ENCODE measurements around the gene ANKRD35. TPM values are rescaled to one million over a fixed set of nuclear protein-coding genes. Genes with fewer than 3 reads are reported as not detected.

The ANKRD35 gene
- total RNA-seq, 1 experiment from 2014 or later, result not detected

DNA sequence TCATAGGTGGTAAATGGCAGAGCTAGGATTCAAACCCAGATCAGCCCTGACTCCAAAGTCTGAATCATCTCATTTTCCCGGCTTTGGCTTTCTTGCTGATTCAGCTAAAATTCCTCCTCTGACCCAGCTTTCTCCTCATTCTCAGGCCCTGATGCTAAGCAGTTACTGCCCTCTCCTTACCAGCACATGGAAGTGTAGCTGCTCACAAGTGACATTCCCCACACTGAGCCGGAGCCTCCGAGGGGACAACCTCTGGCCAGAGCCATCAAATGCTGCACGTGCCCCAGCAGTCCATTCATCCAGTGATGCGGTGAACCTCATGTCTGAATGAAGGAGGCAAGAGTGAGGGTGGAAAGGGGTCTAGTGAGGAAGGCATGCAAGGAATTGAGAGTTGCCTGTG lies 13.1 kb upstream of the ANKRD35 start:
- in situ Hi-C loops (cut with HindIII; ENCODE audit: low pct_unique_long_range_greater_than_20kb, low sequenced_read_pairs), result no loop called here
- no peak for DNase-seq (ENCODE audit: low read depth)

- DNase-seq (ENCODE audit: low read depth), result no peak
- in situ Hi-C loops (cut with HindIII; ENCODE audit: low pct_unique_long_range_greater_than_20kb, low sequenced_read_pairs), result no loop called here
These were observed 12.3 kb upstream of the ANKRD35 start for GRCh38 chr1:145897969-145898368.

DNA sequence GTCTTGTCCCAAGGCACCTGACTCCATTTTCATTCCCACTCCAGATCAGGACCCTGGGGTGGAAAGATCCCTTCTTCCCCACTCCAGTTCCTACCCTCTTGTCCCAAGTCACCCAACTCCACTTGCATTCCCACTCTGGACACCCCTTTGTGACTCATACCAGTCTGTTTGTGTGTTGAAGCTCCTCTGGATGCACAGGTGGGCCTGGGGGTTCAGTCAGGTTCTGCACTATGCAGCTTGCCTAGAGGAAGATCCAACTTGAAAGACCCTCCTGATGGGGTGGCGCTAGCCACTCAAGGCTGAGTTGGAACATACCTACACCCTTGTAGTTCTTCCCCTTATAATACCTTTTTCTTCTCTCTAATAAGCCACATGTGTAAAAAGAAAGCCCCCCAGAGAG lies 9.8 kb upstream of the ANKRD35 start:
- in situ Hi-C loops (cut with HindIII; ENCODE audit: low pct_unique_long_range_greater_than_20kb, low sequenced_read_pairs), result no loop called here

DNA sequence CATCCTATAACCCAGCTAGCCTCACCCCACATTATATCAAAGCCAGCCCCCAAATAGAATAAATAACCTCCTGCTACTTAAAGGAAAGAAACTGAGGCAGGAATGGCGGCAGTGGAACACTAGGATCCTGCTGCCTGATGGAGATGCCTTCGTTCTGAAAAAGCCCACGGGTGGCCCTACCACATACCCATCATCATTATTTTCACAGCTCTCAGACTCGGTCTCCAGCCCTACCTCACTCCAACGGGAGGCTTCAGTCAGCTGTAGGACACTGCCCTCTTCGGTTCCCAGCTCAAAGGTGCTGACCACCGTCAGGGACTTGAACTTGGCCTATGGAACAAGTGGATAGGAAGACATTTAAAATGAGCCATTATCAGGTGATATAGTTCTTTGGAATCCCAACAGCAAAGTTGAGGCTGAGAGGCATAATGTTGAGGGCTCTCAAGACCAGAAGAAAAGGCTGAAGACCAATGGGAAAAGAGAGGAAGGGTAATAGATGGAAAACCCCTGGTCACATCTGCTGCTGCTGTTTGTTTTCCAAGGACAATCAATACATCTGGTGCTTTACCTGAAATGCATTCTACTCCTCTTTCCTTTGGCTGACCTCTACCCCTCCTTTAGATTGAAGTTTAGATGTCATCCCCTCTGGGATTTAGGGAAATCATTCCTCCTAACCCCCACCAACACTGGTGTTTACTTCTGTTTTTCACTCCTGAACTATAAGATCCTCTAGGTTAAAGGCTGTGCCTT lies 7.8 kb upstream of the ANKRD35 start:
- DNase-seq (ENCODE audit: low read depth), result no peak
- in situ Hi-C loops (cut with HindIII; ENCODE audit: low pct_unique_long_range_greater_than_20kb, low sequenced_read_pairs), result no loop called here

More for the DNA sequence above, 9.8 kb upstream of the ANKRD35 start:
- DNase-seq (ENCODE audit: low read depth), result no peak

- in situ Hi-C loops (cut with HindIII; ENCODE audit: low pct_unique_long_range_greater_than_20kb, low sequenced_read_pairs), result no loop called here
- DNase-seq (ENCODE audit: low read depth), result no peak
These were observed 6.9 kb upstream of the ANKRD35 start for GRCh38 chr1:145892486-145893087.

GRCh38 chr1:145891587-145892485 lies 6.2 kb upstream of the ANKRD35 start:
- in situ Hi-C loops (cut with HindIII; ENCODE audit: low pct_unique_long_range_greater_than_20kb, low sequenced_read_pairs), result no loop called here
- DNase-seq (ENCODE audit: low read depth), result peak; percentile 99

DNA sequence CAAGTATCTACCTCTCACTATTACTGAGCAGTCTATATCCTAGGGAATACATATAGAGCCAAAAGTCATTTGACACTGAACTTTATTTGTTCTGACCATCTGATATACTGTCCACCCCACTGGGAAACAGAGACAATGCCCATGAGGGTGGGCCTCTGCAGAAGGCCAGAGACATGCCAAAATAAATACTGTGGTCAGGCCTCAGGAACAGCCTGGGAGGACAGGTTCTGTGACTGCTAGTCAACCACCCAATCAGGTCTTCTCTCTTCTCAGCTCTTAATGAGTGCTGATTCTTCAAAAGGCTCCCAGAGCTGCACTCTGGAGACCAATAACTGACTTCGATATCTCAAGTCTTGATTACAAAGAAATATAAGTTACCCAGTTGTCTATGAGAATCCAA lies 5.5 kb upstream of the ANKRD35 start:
- peak; percentile 14 for DNase-seq (ENCODE audit: low read depth)
- in situ Hi-C loops (cut with HindIII; ENCODE audit: low pct_unique_long_range_greater_than_20kb, low sequenced_read_pairs), result no loop called here

GRCh38 chr1:145889722-145890121 lies 4.1 kb upstream of the ANKRD35 start:
- no peak for DNase-seq (ENCODE audit: low read depth)

GRCh38 chr1:145887631-145888030 lies 2.0 kb upstream of the ANKRD35 start:
- in situ Hi-C loops (cut with HindIII; ENCODE audit: low pct_unique_long_range_greater_than_20kb, low sequenced_read_pairs), result no loop called here

More at GRCh38 chr1:145889722-145890121, 4.1 kb upstream of the ANKRD35 start:
- in situ Hi-C loops (cut with HindIII; ENCODE audit: low pct_unique_long_range_greater_than_20kb, low sequenced_read_pairs), result no loop called here

DNA sequence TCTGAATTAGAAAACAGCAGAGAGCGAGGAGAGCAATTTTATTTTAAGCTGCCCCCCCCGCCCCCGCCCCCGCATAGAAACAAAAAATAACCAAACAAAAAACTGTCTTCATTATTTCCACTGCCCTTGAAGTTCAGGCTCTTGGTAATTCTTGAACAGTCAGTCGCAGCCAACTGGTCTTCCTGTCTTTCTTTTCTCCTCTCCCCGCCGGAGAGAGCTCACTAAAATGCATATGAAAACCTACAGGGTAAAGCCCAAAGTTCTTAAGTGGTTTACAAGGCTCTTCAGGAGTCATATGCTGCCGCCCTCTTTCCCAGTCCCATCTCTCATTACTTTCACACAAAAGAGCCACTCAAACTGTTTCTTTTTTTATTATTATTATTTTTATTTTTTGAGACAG lies 1.1 kb upstream of the ANKRD35 start:
- DNase-seq (ENCODE audit: low read depth), result no peak

More at GRCh38 chr1:145887631-145888030, 2.0 kb upstream of the ANKRD35 start:
- peak; percentile 60 for DNase-seq (ENCODE audit: low read depth)

GRCh38 chr1:145886390-145886789 lies 724 bp upstream of the ANKRD35 start:
- no peak for DNase-seq (ENCODE audit: low read depth)
- in situ Hi-C loops (cut with HindIII; ENCODE audit: low pct_unique_long_range_greater_than_20kb, low sequenced_read_pairs), result no loop called here

More for the DNA sequence above, 1.1 kb upstream of the ANKRD35 start:
- in situ Hi-C loops (cut with HindIII; ENCODE audit: low pct_unique_long_range_greater_than_20kb, low sequenced_read_pairs), result no loop called here

DNA sequence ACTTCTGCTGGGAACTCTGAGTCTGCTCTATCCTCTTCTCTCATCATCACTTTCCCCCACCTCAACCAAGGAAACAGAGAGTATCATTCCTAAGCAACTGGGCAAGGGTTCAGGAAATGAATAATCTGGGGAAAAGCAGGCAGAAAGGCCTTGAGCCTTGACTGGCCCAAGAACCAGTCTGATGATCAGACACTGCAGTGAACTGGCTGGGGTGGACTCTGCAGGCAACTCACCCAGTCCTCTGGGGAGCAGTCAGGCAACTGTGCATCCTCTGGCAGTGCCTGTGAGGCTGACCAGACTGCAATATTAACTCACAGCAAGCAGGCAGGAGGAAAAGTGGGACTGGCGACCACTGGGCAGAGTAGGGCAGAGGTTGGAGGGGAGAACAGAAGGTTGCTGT lies 991 bp downstream of the ANKRD35 start:
- DNase-seq (ENCODE audit: low read depth), result no peak
- in situ Hi-C loops (cut with HindIII; ENCODE audit: low pct_unique_long_range_greater_than_20kb, low sequenced_read_pairs), result no loop called here

- in situ Hi-C loops (cut with HindIII; ENCODE audit: low pct_unique_long_range_greater_than_20kb, low sequenced_read_pairs), result no loop called here
These were observed 5.9 kb downstream of the ANKRD35 start for GRCh38 chr1:145879775-145880174.

GRCh38 chr1:145878724-145879123 lies 6.9 kb downstream of the ANKRD35 start:
- no peak for DNase-seq (ENCODE audit: low read depth)
- in situ Hi-C loops (cut with HindIII; ENCODE audit: low pct_unique_long_range_greater_than_20kb, low sequenced_read_pairs), result no loop called here

More at GRCh38 chr1:145879775-145880174, 5.9 kb downstream of the ANKRD35 start:
- no peak for DNase-seq (ENCODE audit: low read depth)

- in situ Hi-C loops (cut with HindIII; ENCODE audit: low pct_unique_long_range_greater_than_20kb, low sequenced_read_pairs), result no loop called here
- DNase-seq (ENCODE audit: low read depth), result no peak
These were observed 7.7 kb downstream of the ANKRD35 start for GRCh38 chr1:145877923-145878486.

DNA sequence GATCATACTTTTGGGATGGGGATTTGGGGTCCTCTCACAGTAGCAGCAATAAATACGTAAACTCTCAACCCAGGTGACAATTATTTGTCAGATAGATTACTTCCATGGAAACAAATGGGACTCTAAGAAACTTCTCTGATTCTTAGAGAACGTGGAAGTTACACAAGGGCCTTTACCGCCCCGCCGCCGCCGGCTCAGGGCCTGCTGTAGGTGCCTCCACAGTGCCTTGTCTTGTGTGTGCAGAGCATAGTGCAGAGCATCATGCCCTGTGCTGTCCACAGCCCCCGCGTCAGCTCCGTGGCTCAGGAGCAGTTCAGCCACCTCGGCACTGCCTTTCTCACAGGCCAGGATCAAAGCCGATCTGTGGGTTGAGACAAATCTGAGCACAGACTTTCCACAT lies 11.0 kb downstream of the ANKRD35 start:
- DNase-seq (ENCODE audit: low read depth), result no peak
- in situ Hi-C loops (cut with HindIII; ENCODE audit: low pct_unique_long_range_greater_than_20kb, low sequenced_read_pairs), result no loop called here

- in situ Hi-C loops (cut with HindIII; ENCODE audit: low pct_unique_long_range_greater_than_20kb, low sequenced_read_pairs), result no loop called here
- DNase-seq (ENCODE audit: low read depth), result no peak
These were observed 13.4 kb downstream of the ANKRD35 start for GRCh38 chr1:145871994-145872924.

GRCh38 chr1:145868232-145868631 lies 17.4 kb downstream of the ANKRD35 start:
- DNase-seq (ENCODE audit: low read depth), result no peak
- in situ Hi-C loops (cut with HindIII; ENCODE audit: low pct_unique_long_range_greater_than_20kb, low sequenced_read_pairs), result no loop called here

All from Caki2 (cell line).